ENCODE measurements around the gene ECEL1. TPM values are rescaled to one million over a fixed set of nuclear protein-coding genes. Genes with fewer than 3 reads are reported as not detected.
"Not testable (repeated sequence)": the region's sequence is repeated elsewhere in the genome, so short reads cannot be mapped to it uniquely, and the experiment has no call there.

The ECEL1 gene, protein sequence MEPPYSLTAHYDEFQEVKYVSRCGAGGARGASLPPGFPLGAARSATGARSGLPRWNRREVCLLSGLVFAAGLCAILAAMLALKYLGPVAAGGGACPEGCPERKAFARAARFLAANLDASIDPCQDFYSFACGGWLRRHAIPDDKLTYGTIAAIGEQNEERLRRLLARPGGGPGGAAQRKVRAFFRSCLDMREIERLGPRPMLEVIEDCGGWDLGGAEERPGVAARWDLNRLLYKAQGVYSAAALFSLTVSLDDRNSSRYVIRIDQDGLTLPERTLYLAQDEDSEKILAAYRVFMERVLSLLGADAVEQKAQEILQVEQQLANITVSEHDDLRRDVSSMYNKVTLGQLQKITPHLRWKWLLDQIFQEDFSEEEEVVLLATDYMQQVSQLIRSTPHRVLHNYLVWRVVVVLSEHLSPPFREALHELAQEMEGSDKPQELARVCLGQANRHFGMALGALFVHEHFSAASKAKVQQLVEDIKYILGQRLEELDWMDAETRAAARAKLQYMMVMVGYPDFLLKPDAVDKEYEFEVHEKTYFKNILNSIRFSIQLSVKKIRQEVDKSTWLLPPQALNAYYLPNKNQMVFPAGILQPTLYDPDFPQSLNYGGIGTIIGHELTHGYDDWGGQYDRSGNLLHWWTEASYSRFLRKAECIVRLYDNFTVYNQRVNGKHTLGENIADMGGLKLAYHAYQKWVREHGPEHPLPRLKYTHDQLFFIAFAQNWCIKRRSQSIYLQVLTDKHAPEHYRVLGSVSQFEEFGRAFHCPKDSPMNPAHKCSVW
- under 1 TPM in 1 of 2 experiments, not detected in 1; 0.17 TPM for total RNA-seq

- CTCF ChIA-PET = no interaction called here
- POLR2A ChIA-PET = no interaction called here
Observed at GRCh38 chr2:232487385-232488096, at the start of gene ECEL1. ECEL1 (minus strand) TSS chr2:232487834; CDS start chr2:232486653, 1,181 bp downstream.

DNA sequence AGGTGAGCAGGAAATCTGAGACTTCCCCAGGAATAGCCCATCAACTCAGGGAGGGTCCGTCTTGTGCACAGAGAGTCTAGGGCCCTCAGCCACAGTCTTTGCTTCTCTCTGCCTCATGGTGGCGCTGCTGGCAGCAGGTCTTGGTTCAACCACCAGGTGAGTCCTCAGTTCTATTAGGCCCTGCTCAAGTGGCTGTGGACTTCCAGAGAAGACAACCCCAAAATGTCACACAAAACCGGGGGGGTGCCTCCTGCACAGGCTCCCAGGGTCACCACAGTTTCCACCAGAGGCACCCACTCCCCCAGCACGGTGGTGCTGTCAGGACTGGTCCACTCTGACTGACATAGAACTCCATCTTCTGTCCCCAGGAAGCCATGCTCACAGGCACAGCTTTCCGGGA, 49.4 kb upstream of the ECEL1 start:
- CTCF ChIA-PET = interaction anchor here (0.5 kb wide), 1 partner anchor 21 kb away, joined by 3 read pairs; no protein-coding TSS in a partner anchor

DNA sequence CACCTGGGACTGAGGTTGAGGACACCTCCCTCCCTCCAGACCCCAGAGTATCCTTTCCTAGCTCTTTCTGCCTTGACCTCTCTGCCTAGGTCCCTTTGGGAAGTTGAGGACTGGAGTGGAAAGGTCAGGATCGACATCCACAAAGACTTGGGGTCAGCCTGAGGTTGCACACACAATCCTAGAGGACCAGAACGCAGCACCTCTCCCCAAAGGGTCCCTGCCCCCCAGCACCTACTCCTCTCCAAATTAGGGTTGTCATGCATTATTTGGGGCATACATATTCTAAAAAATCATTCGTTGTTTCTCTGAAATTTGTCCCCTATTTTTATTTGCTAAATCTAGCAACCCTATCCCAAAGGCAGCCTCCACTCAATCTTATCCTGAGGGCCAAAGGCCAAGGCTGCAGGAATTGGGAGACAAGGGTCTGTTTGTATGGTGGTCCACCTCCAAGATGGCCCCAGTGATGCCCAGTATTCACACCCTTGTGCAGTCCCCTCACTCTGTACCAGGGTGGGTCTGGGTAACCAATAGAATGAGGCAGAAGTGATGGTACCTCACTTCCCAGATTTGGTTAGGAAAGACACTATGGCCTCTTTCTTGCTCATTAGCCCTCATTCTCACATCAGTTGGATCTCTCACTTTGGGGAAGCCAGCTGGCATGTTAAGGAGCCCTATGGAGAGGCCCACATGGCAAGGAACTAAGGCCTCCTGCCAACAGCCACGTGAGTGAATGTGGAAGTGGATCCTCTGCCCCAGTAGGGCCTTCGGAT, 48.3 kb upstream of the ECEL1 start:
- CTCF ChIA-PET = no interaction called here

More for the DNA sequence above, 49.4 kb upstream of the ECEL1 start:
- POLR2A ChIA-PET = no interaction called here

DNA sequence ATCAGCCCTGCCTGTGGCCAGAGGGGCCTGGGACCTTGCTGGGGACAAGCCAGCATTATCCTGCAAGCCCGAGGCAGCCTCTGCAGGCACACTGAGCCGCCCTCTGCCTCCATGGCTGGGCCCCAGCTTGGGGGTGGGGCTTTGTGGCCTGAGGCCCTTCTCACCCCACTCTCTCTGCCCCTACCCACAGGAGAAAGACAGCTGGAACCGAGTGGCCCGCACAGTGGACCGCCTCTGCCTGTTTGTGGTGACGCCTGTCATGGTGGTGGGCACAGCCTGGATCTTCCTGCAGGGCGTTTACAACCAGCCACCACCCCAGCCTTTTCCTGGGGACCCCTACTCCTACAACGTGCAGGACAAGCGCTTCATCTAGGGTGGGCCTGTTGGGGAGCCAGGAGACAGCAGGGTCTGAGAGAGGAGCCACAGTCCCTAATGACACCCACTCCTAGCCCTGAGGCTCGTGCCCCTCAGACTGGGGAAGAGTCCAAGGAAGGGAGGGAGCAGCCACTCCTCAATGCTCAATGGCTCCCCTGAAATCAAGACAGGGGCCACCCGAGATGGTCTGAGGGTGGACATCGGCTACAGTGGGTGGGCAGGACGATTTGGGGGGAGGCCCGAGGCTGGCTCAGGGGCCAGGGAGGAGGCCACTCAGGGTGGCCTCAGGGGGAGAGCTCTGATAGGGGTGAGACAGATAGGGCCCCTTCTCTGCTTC, 47.5 kb upstream of the ECEL1 start:
- ChIA-PET POLR2A (no interaction called here), CTCF (no interaction called here)

More for the DNA sequence above, 48.3 kb upstream of the ECEL1 start:
- POLR2A ChIA-PET = no interaction called here

DNA sequence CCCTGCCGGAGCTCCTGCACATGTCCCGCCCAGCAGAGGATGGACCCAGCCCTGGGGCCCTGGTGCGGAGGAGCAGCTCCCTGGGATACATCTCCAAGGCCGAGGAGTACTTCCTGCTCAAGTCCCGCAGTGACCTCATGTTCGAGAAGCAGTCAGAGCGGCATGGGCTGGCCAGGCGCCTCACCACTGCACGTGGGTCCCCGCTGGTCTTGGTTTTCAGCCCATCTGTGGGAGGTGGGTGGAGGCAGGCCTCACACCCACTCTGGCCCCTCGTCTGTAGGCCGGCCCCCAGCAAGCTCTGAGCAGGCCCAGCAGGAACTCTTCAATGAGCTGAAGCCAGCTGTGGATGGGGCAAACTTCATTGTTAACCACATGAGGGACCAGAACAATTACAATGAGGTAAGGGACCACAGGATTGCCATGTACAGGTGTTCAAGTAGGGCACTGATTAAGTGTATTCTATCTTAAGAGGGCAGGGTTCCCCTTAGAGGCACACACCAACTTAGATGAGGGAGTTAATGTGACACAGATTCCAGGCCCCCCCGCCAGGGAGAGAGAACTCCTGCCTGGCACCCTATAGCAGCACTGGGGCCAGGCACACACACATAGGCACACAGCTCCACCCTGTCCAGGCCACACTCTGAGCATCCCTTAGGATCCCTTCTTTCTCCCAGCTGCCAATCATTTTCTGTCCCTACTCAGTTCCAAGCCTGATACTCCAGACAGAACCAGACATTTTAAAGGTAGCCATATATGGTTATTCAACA, 46.5 kb upstream of the ECEL1 start:
- ChIA-PET CTCF (interaction anchor here (0.5 kb wide), 1 partner anchor 782 kb away, joined by 4 read pairs; no protein-coding TSS in a partner anchor), POLR2A (no interaction called here)

GRCh38 chr2:232532821-232533220, 45.2 kb upstream of the ECEL1 start:
- POLR2A ChIA-PET = not testable (repeated sequence)
- CTCF ChIA-PET = interaction anchor here (0.6 kb wide), 1 partner anchor 735 kb away, joined by 3 read pairs; no protein-coding TSS in a partner anchor

GRCh38 chr2:232532419-232532818, 44.8 kb upstream of the ECEL1 start:
- ChIA-PET CTCF (interaction anchor here (0.9 kb wide), 1 partner anchor 11 kb away, joined by 4 read pairs; no protein-coding TSS in a partner anchor), POLR2A (no interaction called here)

DNA sequence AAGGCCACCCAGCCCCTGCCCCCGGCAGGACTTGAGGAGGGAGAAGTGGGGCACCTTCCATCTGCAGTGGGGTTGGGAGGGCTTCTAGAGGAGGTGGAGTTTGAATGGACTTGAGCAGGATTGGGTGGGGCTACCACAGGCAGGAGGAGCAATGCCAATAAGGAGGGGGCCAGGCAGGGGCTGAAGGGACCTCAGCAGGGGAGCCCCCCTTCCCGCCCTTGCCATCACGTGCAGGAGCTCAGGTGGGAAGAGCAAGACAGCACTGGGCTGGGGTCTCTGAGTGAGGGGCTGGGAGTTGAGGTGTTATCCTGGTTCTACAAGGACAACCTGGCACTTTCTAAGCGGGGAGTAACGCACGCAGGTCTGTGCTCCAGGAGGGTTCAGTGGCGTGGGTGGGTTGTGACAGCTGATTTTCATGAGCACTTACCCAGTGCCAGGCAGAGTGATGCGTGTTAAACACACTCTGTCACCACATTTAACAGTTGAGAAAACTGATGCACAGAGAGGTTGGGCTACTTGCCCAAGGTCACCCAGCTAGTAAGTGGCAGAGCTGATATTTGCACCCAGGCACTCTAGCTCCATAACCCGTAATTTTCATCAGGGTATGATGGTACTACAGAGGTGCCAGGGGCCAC, 43.1 kb upstream of the ECEL1 start:
- POLR2A ChIA-PET = no interaction called here
- CTCF ChIA-PET = no interaction called here

DNA sequence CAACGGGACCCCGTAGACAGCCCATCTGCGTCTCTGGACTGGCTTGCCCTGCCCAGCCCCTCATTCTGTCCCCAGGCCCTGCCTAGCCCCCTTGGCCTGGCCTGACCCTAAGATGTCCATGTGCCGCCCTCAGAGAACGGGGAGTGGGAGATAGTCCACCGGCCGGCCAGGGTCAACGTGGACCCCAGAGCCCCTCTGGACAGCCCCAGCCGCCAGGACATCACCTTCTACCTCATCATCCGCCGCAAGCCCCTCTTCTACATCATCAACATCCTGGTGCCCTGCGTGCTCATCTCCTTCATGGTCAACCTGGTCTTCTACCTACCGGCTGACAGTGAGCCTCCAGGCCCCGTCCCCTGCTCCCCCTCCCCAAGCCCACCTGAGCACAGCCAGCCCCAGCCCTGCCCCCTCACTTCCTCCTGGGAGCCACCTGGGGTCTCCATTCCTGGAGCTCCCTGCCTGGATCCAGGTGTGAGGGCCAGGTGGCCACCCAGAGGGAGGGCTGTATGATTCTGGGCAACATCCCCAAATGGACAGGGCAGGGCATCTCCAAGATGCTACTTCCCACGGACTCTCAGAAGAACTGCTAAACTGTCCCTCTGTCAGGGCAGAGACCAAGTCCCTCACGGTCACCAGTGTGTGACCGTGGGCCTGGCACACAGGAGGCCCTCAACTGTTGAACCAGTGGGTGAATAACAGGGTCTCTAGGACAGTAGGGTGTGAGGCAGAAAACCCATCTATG, 42.3 kb upstream of the ECEL1 start:
- POLR2A ChIA-PET = no interaction called here
- CTCF ChIA-PET = no interaction called here

DNA sequence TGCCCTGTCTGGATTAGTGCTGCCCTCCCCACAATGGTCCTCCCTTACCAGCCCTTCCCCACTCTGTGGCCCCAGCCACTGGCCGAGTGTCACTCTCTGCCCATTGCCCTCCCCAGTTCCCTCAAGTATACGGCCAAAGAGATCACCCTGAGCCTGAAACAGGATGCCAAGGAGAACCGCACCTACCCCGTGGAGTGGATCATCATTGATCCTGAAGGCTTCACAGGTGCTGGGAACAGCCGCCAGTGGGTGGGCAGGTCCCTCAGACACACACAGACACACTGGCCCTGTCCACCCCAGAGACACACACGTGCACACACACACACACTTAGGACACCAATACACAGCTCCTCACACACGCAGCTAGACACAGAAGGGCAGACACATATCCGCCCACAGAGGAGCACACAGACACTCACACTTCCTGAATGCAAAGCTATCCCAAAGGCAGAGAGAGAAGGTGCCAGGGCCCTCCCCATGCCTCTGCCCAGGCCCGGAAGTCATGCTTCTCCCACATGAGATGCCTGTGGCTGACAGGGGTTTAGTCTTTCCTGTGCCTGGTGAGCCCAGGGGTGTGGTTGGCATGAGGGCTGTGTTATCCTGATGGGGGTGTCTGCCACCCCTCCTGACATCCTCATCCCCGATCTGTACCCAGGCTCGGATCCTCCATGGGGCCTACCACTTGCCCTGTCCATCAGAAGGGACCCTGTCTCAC, 41.3 kb upstream of the ECEL1 start:
- POLR2A ChIA-PET = no interaction called here
- CTCF ChIA-PET = no interaction called here

DNA sequence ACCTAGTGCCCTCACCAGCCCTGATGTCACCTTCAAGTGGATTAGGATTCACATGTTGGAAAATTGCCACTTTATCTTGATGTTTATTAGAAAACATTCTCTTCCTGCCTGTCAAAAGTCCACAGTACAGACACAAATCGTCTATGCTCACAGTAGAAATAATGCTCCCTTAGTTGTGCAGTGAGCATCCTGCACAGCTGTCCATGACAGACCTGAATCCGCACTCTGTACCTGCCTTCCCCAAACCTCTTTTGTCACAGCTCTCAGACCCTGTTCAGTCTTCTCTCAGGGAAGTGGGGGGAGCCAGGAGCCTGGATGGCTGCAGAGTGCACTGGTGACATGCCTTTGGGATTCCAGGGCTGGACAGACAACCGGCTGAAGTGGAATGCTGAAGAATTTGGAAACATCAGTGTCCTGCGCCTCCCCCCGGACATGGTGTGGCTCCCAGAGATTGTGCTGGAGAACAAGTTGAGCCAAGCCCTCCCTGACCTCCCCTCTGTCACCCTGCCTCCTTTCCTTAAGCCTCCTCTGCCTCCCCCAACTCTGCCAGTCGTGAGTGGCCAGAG, 40.4 kb upstream of the ECEL1 start:
- POLR2A ChIA-PET = no interaction called here
- CTCF ChIA-PET = no interaction called here

GRCh38 chr2:232526372-232526941, 38.8 kb upstream of the ECEL1 start:
- CTCF ChIA-PET = interaction anchor here (0.6 kb wide), 2 partner anchors 18 to 24 kb away, joined by 3 to 4 read pairs; partner anchors contain the start of gene EIF4E2
- POLR2A ChIA-PET = no interaction called here

DNA sequence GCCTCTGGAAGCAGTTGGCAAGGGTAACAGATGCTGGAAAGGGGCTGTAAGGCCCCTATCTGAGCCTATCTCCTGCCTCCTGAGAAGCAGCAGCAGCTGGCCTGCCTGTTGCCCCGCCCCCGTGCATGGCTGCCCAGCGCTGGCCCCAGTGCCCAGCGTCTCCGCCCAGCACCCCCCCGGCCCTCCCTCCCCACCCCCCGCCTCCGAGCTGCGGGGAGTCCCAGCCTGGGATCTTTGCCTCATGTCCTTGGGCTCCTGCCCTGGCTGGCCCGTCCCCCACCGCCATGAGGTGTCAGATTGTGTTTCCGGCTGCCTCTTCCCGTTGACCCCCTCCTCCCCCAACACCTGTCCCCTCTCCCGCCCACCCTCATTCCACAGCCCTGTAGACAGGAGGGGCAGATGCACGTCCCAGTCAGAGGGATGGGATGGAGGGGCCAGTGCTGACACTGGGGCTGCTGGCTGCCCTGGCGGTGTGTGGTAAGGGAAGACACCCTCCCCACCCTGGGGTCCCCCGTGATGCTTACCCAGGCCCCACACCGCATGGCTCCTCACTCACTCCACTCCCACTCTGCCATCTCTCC, 38.2 kb upstream of the ECEL1 start, which contains the start of gene CHRND:
TSS of gene CHRND (plus strand) at position 370 of the 581 bp plus-strand sequence. CDS start at position 426, 56 bp downstream.
- ChIA-PET CTCF (interaction anchor here (0.6 kb wide), 1 partner anchor 25 kb away, joined by 3 read pairs; the partner anchor contains the start of gene EIF4E2), POLR2A (no interaction called here)

DNA sequence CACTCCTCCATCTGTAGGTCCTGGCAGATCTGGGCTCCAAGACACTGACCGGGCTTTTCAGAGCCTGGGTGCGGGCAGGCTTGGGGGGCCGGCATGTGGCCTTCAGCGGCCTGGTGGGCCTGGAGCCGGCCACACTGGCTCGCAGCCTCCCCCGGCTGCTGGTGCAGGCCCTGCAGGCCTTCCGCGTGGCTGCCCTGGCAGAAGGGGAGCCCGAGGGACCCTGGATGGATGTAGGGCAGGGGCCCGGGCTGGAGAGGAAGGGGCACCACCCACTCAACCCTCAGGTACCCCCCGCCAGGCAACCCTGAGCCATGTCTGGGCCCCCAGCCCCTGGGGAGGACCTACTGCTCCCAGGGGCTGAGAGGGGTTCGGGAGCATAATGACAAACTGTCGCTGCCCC, 37.6 kb upstream of the ECEL1 start:
- CTCF ChIA-PET = no interaction called here
- POLR2A ChIA-PET = no interaction called here

- ChIA-PET CTCF (interaction anchor here (1.4 kb wide), 1 partner anchor 78 kb away, joined by 3 read pairs; no protein-coding TSS in a partner anchor), POLR2A (no interaction called here)
Observed at GRCh38 chr2:232524771-232525170, 37.1 kb upstream of the ECEL1 start.
